Suppressor macrophage (primary cell): ENCODE measurements around the gene AHSP.
A peak's percentile ranks its signal among the peaks of the same experiment; 100 is the strongest.
"Not testable (repeated sequence)": the region's sequence is repeated elsewhere in the genome, so short reads cannot be mapped to it uniquely, and the experiment has no call there.

Experiments
- DNase-seq, 4 experiments: peaks; one replicate each; pipeline ENCODE4 v3.0.0-alpha.2; 2020 to 2022

Gene AHSP

DNA sequence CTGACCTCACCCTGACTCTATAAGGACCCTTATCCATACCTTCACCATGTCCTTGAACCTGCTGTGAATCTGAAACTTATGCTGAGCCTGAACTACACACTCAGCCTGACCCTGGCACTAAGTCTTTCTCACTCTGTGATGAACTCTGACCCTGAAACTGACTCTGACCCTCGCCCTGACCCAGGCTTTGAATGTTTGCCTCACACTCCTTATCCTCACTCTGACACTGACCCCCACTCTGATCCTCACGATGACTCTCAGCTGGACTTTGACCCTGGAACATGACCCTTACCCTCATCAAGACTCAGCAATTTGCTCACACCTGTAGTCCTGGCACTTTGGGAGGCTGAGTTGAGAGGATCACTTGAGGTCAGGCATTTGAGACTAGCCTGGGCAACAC is 4.4 kb downstream of the AHSP start:
- DNase-seq: no peak

DNA sequence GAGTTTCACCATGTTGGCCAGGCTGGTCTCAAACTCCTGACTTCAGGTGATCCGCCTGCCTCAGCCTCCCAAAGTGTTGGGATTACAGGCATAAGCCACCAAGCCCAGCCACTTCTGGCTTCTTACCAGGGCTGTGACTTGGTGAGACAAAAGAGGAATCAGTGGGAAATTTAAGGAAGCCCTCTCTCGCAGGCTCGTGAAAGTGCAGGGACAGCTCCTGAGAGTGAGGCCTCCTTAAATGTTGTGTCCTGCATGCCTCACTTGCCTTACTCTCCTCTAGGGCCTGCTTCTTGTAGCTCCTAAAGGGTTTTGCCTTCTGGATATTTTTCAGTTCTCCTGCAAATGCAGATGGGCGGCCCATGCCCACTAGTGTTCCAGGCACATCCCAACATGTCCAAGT is 5.2 kb downstream of the AHSP start:
- peak; percentile 33 to 54 (median 48) for DNase-seq

DNA sequence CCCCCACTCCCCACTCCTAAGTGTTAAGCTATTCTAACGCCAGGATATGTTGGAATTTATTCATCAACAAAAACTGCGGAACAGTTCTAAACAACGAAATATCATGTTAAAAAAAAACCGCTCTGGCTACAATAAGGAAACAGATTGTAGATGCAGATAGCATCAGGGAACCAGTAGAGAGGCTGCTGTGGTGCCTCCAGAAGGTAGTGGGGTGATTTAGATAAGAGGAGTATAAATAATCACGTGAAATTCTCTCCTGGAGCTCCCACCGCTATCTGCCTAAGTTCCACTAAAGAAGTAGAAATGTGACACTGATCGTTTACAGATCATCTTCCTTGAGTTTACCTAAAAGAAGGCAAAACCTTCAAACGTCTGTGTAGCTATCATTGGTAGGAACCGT is 8.0 kb downstream of the AHSP start:
- DNase-seq: no peak

DNA sequence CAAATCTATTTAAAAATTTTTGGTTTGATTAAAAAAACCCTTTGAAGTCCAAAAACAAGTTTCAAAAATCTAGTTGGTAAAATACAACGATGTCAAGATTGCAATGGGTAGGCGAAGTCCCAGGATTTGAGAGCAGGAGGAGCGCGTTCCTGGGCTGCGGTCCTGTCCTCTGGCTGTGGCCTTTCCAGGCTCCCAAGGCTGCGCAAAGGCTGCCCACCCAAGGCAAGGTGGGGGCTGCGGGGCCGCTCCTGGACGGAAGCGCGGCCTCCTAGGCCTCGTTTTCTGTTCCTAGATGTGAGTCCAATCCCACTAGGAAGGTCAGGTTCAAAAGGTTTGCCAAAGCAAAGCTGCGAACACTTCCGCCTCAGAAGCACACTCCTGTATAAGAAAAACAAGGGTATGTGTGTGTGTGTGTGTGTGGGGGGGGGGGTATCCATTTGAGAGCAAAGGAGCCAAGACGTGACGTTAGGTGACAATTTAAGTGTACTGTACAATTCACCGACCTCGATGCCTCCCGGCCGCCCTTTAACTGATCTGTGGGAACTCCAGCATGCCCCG is 9.2 kb downstream of the AHSP start:
- DNase-seq: no peak

DNA sequence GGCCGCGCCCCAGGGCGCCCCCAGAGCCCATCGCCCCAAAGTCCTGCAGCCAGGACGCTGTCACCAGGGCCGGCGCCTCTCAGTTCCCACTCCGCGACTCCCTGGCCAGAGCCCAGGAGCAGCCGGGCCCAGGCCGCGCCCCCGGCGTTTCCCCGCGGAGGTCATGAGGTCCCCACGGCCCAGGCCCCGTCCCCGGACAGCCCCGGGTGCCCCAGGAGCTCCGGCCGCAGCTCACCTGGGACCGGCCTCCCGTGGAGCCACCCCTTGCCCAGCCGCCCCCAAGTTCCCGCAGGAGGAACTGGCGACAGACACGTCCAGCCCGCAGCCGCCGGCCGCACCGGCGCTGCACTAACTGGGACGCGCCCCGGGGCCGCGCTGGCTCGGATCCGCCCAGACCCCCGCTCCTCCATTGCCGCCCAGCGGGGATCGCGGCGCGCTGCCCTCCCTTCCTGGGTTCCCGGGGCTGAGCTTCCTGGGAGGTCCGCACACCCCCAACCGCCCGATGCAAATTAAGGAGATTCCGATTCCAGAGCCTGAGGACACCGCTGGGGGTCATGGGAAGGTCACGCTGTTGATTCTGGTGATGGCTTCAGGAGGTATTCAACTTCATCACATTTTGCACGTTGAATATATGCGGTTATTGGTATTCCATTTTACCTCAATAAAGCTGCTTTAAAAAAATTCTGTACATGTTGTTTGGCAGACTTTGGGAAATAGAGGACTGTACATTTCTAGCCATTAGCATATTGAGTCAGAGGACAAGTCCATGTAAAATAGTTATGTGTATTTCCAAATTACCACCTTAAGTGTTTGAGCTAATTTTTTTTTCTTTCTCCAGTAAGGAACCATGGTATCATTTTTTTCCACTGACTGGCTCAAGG is 9.9 kb downstream of the AHSP start:
- peak in 3 of 4 experiments; percentile 2 to 32 (median 11) for DNase-seq

DNA sequence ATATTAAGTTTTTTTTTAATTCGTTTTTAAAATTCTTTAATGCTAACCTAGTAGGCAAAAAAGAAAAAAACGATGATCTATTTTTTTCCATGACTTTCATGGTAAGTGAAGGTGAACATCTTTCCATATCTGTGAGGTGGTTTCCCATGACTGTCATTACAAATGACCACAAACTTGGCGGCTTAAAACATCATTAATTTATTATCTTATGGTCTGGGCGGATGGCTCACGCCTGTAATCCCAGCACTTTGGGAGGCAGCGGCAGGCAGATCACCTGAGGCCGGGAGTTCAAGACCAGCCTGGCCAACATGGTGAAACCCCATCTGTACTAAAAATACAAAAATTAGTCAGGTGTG is 10.5 kb downstream of the AHSP start:
- DNase-seq: not testable (repeated sequence)

DNA sequence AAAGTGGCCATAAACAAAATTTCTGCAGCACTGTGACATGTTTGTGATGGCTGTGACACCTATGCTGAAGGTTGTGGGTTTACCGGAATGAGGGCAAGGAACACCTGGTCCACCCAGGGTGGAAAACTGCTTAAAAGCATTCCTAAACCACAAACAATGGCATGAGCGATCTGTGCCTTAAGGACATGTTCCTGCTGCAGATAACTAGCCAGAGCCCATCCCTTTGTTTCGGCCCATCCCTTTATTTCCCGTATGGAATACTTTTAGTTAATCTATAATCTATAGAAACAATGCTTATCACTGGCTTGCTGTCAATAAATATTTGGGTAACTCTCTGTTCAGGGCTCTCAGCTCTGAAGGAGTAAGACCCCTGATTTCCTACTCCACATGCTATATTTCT is 12.1 kb downstream of the AHSP start:
- DNase-seq: not testable (repeated sequence)

DNA sequence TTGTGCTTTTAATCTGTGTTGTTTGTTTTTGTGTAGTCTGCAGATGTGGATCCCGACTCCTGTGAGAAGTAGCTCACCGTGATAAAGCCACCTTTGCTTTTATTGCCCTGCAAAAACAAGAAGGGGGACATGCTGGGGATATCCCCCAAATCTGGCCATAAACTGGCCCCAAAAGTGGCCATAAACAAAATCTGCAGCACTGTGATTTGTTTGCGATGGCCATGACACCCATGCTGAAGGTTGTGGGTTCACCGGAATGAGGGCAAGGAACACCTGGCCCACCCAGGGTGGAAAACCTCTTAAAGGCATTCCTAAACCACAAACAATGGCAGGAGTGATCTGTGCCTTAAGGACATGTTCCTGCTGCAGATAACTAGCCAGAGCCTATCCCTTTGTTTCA is 15.1 kb downstream of the AHSP start:
- DNase-seq: no peak

DNA sequence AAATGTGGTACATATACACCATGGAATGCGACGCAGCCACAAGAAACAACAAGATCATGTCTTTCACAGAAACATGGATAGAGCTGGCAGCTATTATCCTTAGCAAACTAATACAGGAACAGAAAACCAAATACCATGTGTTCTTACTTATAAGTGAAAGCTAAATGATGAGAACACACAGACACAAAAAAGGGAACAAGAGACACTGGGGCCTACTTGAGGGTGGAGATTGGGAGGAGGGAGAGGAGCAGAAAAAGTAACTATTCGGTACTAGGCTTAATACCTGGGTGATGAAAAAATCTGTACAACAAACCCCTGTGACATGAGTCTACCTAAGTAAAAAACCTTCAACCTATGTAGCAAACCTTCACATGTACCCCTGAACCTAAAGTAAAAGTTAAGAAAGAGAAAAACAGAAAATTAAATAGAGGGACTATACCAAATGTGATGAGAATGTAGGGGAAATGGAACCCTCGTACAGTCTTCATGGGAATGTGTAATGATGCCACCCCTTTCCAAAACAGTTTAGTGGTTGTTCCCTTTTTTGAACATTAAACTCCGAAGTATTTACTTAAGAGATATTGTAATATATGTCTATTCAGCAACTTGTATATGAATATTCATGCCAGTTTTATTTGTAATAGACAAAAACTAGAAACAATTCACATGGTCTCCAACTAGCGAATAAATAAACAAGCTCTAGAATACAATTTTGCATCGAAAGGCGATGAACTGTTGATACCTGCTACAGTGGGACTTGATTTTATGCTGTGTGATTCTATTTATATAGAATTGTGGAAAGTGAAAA is 33.9 kb downstream of the AHSP start:
- DNase-seq: peak in 1 of 4 experiments; percentile 7

DNA sequence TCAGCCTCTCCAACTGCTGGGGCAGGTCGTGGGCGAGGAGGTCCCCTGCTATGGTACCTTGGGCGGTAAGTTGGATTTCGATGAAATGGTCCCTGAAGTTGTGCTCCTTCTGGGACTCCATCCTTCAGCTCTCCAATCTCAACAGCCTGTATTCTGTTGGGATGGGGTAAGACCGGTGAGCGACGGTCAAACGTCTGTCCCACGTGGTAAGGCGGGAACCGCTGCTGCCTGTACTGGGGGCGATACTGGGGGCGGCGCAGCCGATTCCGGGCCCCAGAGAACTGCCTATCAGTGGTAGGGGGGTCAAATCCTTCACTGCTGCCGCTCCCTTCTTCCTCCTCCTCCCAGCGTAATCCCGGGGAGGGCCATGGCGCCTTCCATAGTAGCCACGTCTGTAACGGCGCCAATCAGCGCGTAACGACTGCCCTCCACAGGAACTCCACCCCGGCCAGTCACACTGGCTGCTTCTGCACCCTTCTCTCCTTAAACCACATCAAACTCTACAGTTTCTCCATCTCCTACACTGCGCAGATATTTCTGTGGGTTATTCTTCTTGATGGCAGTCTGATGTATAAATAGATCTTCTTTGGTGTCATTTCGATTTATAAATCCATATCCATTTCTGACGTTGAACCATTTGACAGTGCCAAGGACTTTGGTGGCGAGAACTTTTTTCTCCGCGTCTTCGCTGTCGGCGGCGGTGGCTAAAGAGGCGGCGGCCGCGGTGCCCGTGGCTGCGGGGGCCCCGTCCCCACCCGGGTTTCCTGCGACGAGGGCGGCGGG is 41.1 kb downstream of the AHSP start:
- DNase-seq: peak; percentile 4 to 41 (median 32)

DNA sequence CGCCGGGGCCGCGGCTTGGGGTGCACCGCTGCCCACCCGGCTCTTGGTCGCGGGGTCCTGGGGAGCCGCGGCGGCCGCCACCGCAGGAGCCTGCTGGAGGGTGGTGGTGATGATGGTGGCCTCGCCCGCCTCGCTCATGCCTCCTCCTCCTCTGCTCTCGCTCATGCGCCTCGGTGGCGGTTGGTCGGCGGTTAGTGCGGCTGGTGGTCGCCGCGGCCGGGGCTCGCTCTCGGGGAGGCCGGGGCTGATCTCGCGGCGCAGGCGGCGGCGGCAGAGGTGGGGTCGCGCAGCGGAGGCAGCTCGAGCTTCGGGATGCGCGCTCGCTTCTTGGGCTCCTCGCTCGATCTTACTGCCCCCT is 41.6 kb downstream of the AHSP start:
- DNase-seq: no peak

DNA sequence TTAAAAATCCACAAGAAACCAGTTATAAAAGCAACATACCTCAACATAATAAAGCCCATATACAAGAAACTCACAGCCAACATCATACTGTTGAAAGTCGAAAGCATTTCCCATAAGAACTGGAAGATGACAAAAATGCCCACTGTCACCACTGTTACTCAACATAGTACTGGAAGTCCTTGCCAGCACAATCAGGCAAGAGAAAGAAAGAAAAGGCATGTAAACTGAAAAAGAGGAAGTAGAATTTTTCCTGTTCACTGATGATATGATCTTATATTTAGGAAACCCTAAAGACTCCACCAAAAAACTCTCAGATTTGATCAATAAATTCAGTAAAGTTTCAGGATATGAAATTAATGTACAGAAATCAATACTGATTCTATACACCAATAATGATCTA is 45.1 kb downstream of the AHSP start:
- DNase-seq: peak in 1 of 4 experiments; percentile 14

DNA sequence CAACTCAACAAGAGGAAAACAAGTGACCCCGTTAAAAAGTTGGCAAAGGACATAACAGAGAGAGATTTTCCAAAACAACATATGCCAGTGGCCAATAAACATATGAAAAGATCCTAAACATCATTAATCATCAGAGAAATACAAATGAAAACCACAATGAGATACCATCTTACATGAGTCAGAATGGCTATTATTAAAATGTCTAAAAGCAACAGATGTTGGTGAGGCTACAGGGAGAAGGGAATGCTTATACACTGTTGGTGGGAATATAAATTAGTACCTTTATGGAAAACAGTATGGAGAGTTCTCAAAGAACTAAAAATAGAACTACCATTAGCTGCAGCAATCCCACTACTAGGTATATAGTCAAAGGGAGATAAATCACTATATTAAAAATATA is 46.5 kb downstream of the AHSP start:
- not testable (repeated sequence) for DNase-seq

DNA sequence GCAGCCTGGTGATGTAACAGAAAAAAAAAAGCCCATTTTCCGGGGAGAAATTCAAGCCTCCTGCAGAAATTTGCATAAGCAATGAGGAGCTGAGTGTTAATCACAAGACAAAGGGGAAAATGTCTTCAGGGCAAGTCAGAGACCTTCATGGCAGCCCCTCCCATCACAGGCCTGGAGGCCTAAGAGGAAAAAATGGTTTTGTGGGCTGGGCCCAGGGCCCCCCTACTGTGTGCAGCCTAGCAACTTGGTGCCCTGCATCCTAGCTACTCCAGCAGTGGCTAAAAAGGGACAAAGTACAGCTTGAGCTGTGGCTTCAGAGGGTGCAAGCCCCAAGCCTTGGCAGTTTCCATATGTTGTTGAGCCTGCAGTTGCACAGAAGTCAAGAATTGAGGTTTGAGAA is 49.7 kb downstream of the AHSP start:
- no peak for DNase-seq
